Measurements from ENCODE around the gene TYW1B. TPM values are rescaled to one million over a fixed set of nuclear protein-coding genes. Genes with fewer than 3 reads are reported as not detected.
A peak's percentile ranks its signal among the peaks of the same experiment; 100 is the strongest.
"Not testable (repeated sequence)": the region's sequence is repeated elsewhere in the genome, so short reads cannot be mapped to it uniquely, and the experiment has no call there.

TYW1B gene
- total and polyA plus RNA-seq, 5 experiments from 2014 or later, result 0.80 to 7.0 (median 2.4) TPM

- H3K9me3 Mint-ChIP-seq, H3K27me3 Mint-ChIP-seq, POLR2A ChIA-PET, H3K4me3 Mint-ChIP-seq, ATAC-seq, DNase-seq, H3K27ac Mint-ChIP-seq: not testable (repeated sequence)
- H3K4me1 Mint-ChIP-seq, result peaks cover 0 to 14% (median 7%) of the 10 kb centered on the region in 4 donors
- H3K36me3 Mint-ChIP-seq, result peaks cover 11 to 38% (median 19%) of the 10 kb centered on the region in 3 donors
Measured at GRCh38 chr7:72621761-72622187, 206.2 kb downstream of the TYW1B start.

- DNase-seq, H3K4me3 Mint-ChIP-seq, POLR2A ChIA-PET, ATAC-seq, H3K27me3 Mint-ChIP-seq, H3K27ac Mint-ChIP-seq: not testable (repeated sequence)
- H3K9me3 Mint-ChIP-seq, result peaks cover 3 to 17% (median 9%) of the 10 kb centered on the region in 9 donors
- H3K36me3 Mint-ChIP-seq, result peaks cover 17 to 42% (median 25%) of the 10 kb centered on the region in 3 donors
- H3K4me1 Mint-ChIP-seq, result peaks cover 0 to 12% (median 6%) of the 10 kb centered on the region in 4 donors
Measured at GRCh38 chr7:72620923-72621322, 207.1 kb downstream of the TYW1B start.

- H3K36me3 Mint-ChIP-seq, result peaks cover 23 to 61% (median 38%) of the 10 kb centered on the region in 3 donors
- peaks cover 0 to 12% (median 6%) of the 10 kb centered on the region in 4 donors for H3K4me1 Mint-ChIP-seq
- DNase-seq, H3K27me3 Mint-ChIP-seq, H3K27ac Mint-ChIP-seq, ATAC-seq, POLR2A ChIA-PET: not testable (repeated sequence)
- H3K9me3 Mint-ChIP-seq, result peaks cover 3 to 20% (median 9%) of the 10 kb centered on the region in 9 donors
- peak overlapping the region in 1 of 10 donors; percentile 1 for H3K4me3 Mint-ChIP-seq
Measured at GRCh38 chr7:72618435-72619180, 209.4 kb downstream of the TYW1B start.

- POLR2A ChIA-PET, H3K27me3 Mint-ChIP-seq, H3K4me3 Mint-ChIP-seq, DNase-seq, ATAC-seq, H3K27ac Mint-ChIP-seq, H3K4me1 Mint-ChIP-seq: not testable (repeated sequence)
- Mint-ChIP-seq H3K36me3 (peaks cover 7 to 68% (median 57%) of the 10 kb centered on the region in 3 donors), H3K9me3 (peaks cover 0 to 20% (median 3%) of the 10 kb centered on the region in 9 donors)
Measured at GRCh38 chr7:72609761-72610160, 218.2 kb downstream of the TYW1B start.

- Mint-ChIP-seq H3K27ac (peak overlapping the region in 2 of 10 donors; percentile 7 to 20), H3K36me3 (peaks cover 8 to 67% (median 63%) of the 10 kb centered on the region in 3 donors), H3K9me3 (peaks cover 0 to 20% (median 3%) of the 10 kb centered on the region in 9 donors)
- ATAC-seq, DNase-seq, H3K4me1 Mint-ChIP-seq, H3K4me3 Mint-ChIP-seq, H3K27me3 Mint-ChIP-seq, POLR2A ChIA-PET: not testable (repeated sequence)
Measured at GRCh38 chr7:72607988-72608387, 220.0 kb downstream of the TYW1B start.

GRCh38 chr7:72605863-72606431 lies 222.1 kb downstream of the TYW1B start:
- ATAC-seq, H3K9me3 Mint-ChIP-seq: not testable (repeated sequence)
- H3K36me3 Mint-ChIP-seq, result peaks cover 9 to 58% (median 58%) of the 10 kb centered on the region in 3 donors

GRCh38 chr7:72604771-72605611 lies 223.0 kb downstream of the TYW1B start:
- H3K9me3 Mint-ChIP-seq, DNase-seq, POLR2A ChIA-PET, ATAC-seq, H3K27me3 Mint-ChIP-seq, H3K4me3 Mint-ChIP-seq, H3K4me1 Mint-ChIP-seq, H3K27ac Mint-ChIP-seq: not testable (repeated sequence)
- H3K36me3 Mint-ChIP-seq, result peaks cover 9 to 57% (median 55%) of the 10 kb centered on the region in 3 donors

More at GRCh38 chr7:72605863-72606431, 222.1 kb downstream of the TYW1B start:
- H3K4me3 Mint-ChIP-seq, H3K4me1 Mint-ChIP-seq, H3K27ac Mint-ChIP-seq, DNase-seq, H3K27me3 Mint-ChIP-seq, POLR2A ChIA-PET: not testable (repeated sequence)

- H3K27me3 Mint-ChIP-seq, POLR2A ChIA-PET, H3K4me1 Mint-ChIP-seq, DNase-seq, ATAC-seq, H3K27ac Mint-ChIP-seq, H3K9me3 Mint-ChIP-seq, H3K4me3 Mint-ChIP-seq: not testable (repeated sequence)
- H3K36me3 Mint-ChIP-seq, result peaks cover 12 to 56% (median 51%) of the 10 kb centered on the region in 3 donors
Measured at GRCh38 chr7:72603476-72603875, 224.5 kb downstream of the TYW1B start.

- no peak for ATAC-seq
- POLR2A ChIA-PET, result no interaction called here
- H3K9me3 Mint-ChIP-seq, result peaks cover 0 to 6% (median 0%) of the 10 kb centered on the region in 9 donors
- DNase-seq, result no peak
- no peak overlapping the region for H3K27ac Mint-ChIP-seq
- peaks cover 0 to 6% (median 3%) of the 10 kb centered on the region in 4 donors for H3K4me1 Mint-ChIP-seq
- H3K4me3 Mint-ChIP-seq, result no peak overlapping the region
- peaks cover 13 to 55% (median 51%) of the 10 kb centered on the region in 3 donors for H3K36me3 Mint-ChIP-seq
- H3K27me3 Mint-ChIP-seq, result no peaks in the 10 kb centered on the region
Measured at GRCh38 chr7:72603073-72603472, 224.9 kb downstream of the TYW1B start.

GRCh38 chr7:72601683-72602082 lies 226.3 kb downstream of the TYW1B start:
- Mint-ChIP-seq H3K9me3 (peaks cover 0 to 11% (median 6%) of the 10 kb centered on the region in 9 donors), H3K36me3 (peaks cover 20 to 52% (median 45%) of the 10 kb centered on the region in 3 donors)
- ATAC-seq, DNase-seq, POLR2A ChIA-PET, H3K27ac Mint-ChIP-seq, H3K4me1 Mint-ChIP-seq, H3K27me3 Mint-ChIP-seq, H3K4me3 Mint-ChIP-seq: not testable (repeated sequence)

- H3K4me1 Mint-ChIP-seq, H3K4me3 Mint-ChIP-seq, DNase-seq, H3K27me3 Mint-ChIP-seq, POLR2A ChIA-PET, ATAC-seq, H3K27ac Mint-ChIP-seq: not testable (repeated sequence)
- Mint-ChIP-seq H3K9me3 (peaks cover 0 to 47% (median 28%) of the 10 kb centered on the region in 9 donors), H3K36me3 (peaks cover 32 to 68% (median 50%) of the 10 kb centered on the region in 3 donors)
Measured at GRCh38 chr7:72590023-72590422, 238.0 kb downstream of the TYW1B start.

GRCh38 chr7:72587267-72587666 lies 240.7 kb downstream of the TYW1B start:
- DNase-seq, ATAC-seq, H3K27me3 Mint-ChIP-seq, POLR2A ChIA-PET, H3K27ac Mint-ChIP-seq, H3K4me3 Mint-ChIP-seq, H3K4me1 Mint-ChIP-seq: not testable (repeated sequence)
- H3K9me3 Mint-ChIP-seq, result peaks cover 0 to 57% (median 25%) of the 10 kb centered on the region in 9 donors
- H3K36me3 Mint-ChIP-seq, result peaks cover 39 to 83% (median 62%) of the 10 kb centered on the region in 3 donors
